Left cardiac atrium (tissue), 4 donors: Measurements from ENCODE around the gene ZBTB44. TPM values are rescaled to one million over a fixed set of nuclear protein-coding genes. Genes with fewer than 3 reads are reported as not detected.

Experiments
- ATAC-seq, 2 donors: fragments of 200-7000 bp; cut with Tn5 transposase; one replicate each; pipeline ENCODE4 v1.9.1; 2020; ENCODE audit warnings: mild to moderate bottlenecking in 2 of 2, moderate library complexity in 2 of 2
- DNase-seq: peaks from one replicate; pipeline ENCODE4 v3.0.0-alpha.2; 2020
- intact Hi-C, 2 donors: fragments of 100-400 bp; cut with DNase I; formaldehyde crosslinking; loops; one replicate each; pipeline versions ENCODE4 v1.14.1 to v1.15.1; 2022 to 2023
- total RNA-seq, 2 donors: library from RNA; stranded (reverse); fragmentation: NEBNext Ultra II Directional; extraction: Animal tissue kit (Norgen Biotek cat#: 25700); gene quantifications; one replicate each; pipeline ENCODE4 v1.2.1, GENCODE V29; 2021
- donor health status: DM: no; HTN: yes; CAD: no.
- donor health status: DM: no; HTN: yes; CAD: no; lungs with severe emphysema.
- donor health status: DM: yes; HTN: yes; CAD: no.
- donor health status: Dilated cardiomyopathy.

The ZBTB44 gene
- total RNA-seq, 2 donors from 2014 or later = 37.5 to 40.7 TPM

DNA sequence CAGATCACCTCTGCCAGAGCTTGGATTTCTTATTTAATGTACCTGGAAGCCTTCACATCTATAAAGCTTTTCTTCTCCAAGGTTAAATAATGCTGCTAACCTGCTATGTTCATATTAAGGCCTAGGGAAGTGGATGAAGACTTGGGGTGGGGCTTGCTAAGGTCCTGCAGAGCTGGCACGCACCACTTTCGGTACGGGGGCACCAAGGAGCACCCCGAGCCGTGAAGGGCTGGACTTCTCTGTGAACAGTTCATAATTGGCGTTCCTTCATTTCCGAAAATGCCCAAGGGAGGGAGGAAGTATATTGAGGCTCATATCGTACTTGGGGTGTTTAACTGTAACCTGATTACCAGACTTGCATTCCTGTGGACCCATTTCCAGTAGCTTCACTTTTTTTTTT lies 95.6 kb downstream of the ZBTB44 start:
- ATAC-seq = no peak
- DNase-seq = no peak
- intact Hi-C loops = loop anchor here (10.0 kb wide), 3 partner anchors 166 to 676 kb away; no protein-coding TSS in a partner anchor

DNA sequence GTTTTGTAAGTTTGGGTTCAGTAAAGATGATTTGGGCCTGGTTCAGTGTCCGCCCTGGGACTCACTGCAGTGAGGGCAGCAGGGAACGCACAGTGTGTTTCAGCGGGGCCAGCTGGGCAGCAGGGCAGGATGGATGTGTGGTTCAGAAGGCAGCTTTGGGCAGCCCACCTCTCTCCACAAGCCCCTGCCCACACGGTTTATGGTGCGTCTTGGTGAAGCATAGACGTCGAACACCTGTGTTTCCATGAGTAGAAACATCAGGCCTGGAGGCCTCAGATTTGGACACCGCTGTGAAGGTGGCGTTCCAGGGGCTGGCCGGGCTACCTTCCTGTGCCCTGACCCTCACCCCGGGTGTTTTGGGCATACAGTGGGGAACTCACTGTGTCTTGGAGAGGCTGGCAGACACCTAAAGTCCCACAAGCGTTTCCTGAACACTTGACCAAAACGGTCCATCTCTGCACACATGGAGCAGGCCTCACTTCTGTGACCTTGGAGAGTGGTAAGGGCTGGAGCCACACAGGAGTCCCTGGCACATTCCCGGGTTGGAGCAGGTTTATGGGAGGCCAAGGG lies 96.1 kb downstream of the ZBTB44 start:
- ATAC-seq (no peak), DNase-seq (no peak)
- intact Hi-C loops = loop anchor here (10.0 kb wide), 3 partner anchors 166 to 676 kb away; no protein-coding TSS in a partner anchor

DNA sequence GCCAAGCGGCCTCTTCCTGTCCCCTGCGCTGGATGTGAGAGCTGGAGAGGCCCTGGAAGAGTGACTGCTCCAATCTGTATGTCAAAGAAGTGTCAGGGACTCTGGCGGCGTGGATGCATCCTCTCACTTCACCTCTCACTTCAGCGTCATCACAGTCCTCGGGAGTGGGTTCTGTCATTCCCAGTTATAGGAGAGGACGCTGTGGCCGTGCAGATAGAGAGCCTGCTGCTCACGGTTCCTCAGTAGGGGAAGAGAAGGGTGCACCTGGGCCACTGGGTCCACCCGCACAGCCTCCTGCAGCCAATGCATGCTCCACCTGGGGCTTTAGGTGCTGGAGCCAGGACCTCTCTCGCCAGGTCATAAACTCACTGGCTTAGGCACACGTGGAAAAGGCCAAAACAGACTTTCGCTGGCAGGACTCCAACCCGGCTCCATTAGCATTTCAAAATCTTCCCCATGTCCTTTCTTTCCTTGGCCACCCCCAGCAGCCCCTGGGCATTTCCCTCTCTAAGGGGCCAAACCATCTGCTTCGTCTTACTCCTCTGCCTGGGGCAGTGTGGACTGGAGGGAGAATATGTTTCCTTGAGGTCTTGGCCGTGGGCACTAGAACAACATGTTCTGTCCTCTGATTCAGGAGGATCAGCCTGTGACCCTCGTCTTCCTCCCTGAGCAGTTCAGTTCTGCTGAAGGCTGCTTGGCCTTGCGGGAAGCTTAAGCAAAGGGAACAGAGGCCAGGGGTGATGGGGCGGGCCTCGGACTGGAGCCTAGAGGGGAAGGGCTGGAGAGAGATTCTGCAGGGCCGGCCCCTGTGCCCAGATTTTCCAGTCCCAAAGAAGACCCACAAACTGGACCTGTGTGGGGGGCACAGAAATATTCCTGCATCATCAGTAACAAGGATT lies 97.3 kb downstream of the ZBTB44 start:
- intact Hi-C loops = loop anchor here (10.0 kb wide), 3 partner anchors 167 to 677 kb away; no protein-coding TSS in a partner anchor
- ATAC-seq = peak; percentile 35 to 41
- DNase-seq = no peak

DNA sequence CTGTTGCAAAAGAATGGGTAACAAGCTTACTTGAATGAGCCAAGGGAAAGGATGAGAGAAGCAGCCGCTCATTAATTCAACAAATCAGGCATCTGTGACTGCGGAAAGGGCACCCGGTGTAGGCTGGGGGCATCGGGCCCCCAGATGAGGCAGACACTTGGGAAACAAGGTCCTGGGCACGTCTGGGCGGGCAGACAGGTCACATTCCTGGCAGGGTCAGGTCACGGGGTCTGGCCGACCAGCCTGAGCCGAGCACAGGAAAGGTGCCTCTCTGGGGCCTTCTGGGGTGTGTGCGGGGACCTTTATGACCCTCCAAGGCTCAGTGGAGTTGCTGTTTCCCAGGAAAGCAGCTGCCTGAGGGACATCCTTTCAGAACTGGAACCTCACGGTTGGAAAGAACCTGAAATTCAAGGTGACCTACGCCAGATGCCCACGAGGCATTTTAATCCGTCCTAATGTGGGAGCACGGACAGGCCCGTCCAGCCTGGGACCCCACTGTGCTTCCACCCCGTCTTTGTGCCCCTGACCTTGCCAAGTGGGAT lies 98.1 kb downstream of the ZBTB44 start:
- ATAC-seq = no peak
- no peak for DNase-seq

DNA sequence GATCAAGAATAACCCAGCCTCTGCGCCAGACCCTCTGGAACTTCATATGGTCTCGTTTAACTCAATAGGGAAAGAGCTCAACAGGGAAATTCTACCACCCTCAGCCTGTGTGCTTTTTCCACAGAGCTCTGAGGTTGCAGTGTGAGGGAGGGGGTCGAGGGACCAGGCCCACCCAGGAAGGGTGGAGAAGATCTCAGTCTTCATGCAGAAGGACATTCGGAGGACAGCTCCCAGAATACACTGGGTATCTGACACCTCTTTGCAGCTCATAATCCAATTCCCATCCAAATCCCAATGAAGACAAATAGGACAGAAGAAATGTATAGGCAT lies 98.5 kb downstream of the ZBTB44 start:
- no peak for DNase-seq
- ATAC-seq = no peak
- intact Hi-C loops = loop anchor here (10.0 kb wide), 3 partner anchors 169 to 679 kb away; no protein-coding TSS in a partner anchor

More for the DNA sequence above, 98.1 kb downstream of the ZBTB44 start:
- intact Hi-C loops = loop anchor here (10.0 kb wide), 3 partner anchors 168 to 678 kb away; no protein-coding TSS in a partner anchor

DNA sequence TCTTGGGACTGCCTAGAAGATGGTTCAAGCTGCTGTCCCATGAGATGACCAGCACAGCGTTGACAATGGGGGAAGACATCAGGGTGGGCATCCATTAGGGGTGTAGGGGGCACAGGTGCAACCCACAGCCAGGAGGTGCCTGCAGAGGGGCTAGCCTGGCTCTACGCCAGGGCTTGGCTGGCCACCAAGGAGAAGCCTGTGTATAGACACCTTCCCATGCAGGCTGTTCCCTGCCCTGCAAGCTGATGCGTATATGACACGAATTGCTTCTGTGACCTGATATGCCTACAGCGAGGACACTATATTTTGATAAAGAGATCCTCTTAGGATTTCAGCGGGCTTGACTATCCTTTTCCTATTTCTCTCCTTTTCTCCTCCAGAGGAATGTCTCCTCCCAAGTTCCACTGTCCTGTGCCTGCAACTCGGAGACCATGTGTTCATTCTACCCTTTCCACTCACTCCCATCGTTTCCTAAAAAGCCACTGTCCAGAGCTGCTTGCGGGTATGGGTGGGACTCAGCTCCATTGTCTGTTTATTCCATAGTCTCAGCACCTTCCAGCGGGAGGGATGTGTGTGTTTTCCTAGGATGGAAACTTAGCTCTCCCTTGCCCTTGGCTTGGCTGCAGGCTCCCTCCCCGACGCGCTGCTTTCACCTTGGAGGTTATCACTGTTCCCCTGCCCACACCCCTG lies 99.0 kb downstream of the ZBTB44 start:
- intact Hi-C loops = loop anchor here (10.0 kb wide), 3 partner anchors 169 to 679 kb away; no protein-coding TSS in a partner anchor
- DNase-seq = no peak

DNA sequence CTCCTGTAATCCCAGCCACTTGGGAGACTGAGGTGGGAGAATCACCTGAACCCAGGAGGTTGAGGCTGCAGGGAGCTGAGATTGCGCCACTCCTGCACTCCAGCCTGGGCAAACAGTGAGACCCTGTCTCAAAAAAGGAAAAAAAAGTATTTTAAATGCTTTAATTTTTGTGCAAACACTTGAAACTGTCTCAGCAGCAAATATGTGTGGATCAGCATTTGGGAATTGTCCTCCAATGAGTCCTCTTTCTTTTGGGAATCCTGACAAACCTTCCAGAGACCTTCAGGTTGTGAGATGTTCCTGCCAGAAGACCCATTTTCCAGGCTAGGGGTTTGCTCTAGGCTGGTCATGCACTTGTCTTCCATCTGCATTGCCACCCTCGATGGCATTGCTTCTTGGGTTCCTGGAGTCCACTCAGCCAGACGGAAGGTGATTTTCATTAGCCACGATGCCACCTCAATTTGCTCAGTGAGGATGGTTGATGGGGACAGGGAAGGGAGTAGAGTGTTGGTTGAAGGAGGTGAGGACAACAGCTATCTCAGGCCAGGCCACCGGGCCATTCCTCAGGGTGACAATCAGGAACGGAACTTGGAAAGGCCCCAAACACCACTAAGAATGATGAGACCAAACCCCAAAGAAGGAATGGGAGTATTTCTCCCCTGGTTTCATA lies 99.7 kb downstream of the ZBTB44 start:
- intact Hi-C loops = loop anchor here (5.0 to 10.0 kb wide), 4 partner anchors 170 to 680 kb away; partner anchors contain the start of gene ADAMTS8 (in 1 of the 2)
- ATAC-seq (no peak), DNase-seq (no peak)

More for the DNA sequence above, 99.0 kb downstream of the ZBTB44 start:
- ATAC-seq = no peak

DNA sequence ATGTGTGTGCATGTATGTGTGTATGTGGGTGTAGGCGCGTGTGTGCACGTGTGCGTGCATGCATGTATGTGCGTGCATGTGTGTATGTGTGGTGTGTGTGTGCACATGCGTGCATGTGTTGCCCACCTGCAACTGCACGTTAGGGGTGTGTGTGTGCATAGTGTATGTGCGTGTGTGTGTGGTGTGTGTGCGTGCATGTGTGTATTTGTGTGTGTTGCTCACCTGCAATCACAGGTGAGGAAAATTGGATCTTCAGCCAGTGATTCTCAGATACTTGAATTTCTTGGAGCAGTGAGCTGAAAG lies 100.8 kb downstream of the ZBTB44 start:
- intact Hi-C loops = loop anchor here (2.0 to 10.0 kb wide), 5 partner anchors 171 to 681 kb away; partner anchors contain the start of gene ADAMTS8 (in 1 of the 2)
- ATAC-seq = no peak

DNA sequence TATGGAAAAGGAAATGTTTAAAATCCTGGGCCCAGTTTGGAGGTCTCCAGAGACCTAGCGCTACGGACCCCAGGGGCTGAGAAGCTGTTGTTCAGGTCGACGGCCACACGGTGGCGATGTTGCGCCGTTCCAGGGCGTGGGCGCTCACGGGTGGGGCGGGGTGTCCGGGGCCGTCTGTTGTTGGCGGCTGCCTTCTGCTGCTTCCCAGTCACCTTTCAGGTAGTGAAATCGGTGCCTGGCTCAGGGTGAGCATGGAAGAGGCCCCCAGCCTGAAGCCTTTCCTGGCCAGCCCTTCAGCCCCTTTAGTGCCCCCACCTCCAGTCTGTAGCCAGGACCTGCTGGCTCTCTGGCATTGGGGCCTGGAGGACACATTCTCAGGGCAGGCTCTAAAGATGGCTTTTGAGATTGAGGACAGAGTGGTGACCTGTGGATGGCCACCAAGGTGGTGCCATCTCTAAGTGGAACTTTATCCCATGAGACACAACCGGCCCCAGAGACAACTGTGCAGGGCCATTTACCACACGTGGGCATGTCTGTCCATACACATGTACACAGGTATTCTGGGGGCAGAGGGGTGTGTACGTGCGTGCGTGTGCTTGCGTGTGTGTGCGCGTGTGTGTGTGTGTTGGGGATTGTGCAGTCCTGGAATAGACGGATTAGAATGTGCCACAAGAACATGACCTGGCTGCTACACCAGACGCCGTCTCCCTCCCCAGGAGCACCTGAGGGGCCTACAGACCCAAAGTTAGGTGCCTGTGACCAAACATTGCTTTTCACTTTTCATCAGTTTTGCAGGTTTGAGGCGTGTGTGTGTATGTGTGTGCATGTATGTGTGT lies 101.4 kb downstream of the ZBTB44 start:
- peak; percentile 69 for DNase-seq
- intact Hi-C loops = loop anchor here (2.0 to 10.0 kb wide), 5 partner anchors 171 to 681 kb away; partner anchors contain the start of gene ADAMTS8 (in 1 of the 2)
- ATAC-seq = peak; percentile 70

More for the DNA sequence above, 100.8 kb downstream of the ZBTB44 start:
- no peak for DNase-seq

DNA sequence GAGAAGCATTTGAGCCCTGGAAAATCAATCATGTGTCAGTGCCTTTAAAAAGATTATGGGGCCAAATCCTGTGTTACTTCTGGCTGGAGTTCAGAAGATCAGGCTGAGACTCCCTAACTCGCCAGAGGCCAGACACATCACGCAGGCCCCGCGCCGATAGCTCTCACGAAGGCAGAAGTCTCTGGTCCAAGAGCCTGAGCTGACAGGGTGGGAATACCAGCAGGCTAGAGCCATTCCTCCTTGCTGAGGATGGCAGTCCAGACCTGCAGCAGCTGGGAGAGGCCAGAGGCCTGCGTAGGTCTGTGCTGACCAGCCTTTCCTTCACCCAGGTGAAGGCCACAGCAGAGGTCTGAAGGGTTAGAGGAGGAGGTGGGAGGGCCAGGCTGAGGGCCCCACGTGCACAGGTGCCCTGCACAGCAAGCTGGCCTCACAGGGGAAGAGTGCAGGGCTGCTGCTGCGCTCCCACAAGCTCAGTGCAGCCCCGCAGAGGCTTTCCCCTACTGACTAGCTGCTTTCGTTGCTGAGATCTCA lies 102.2 kb downstream of the ZBTB44 start:
- intact Hi-C loops = loop anchor here (2.0 to 10.0 kb wide), 5 partner anchors 172 to 682 kb away; partner anchors contain the start of gene ADAMTS8 (in 1 of the 2)
- ATAC-seq (no peak), DNase-seq (no peak)

DNA sequence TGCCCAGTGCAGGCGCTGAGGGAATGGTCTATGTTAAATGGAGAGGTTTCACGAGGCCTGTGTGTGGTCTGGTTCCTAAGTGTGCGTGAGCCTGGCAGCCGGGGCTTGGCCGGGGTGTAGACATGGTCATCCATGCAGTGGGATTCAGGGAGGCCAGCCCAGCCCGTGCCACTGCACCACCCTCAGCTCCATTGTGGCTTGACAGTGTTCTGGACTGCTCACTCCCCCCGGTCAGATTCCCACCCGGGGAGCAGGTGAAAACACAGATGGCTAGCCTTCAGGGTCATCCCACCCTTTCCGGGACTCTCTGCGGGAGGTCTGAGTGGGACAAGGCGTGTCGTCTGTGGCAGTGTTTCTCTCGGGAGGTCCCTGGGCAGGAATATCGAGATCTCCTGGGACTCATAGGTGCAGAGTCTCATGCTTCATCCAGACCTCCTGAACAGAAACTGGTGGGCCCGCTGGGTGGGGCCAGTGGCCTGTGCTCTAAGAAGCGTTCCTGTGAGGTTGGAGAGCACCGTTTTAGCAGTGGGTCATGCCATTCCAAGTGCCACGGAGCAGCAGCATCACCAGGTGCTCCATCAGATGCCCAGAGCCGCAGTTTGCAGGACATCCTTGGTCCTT lies 102.8 kb downstream of the ZBTB44 start:
- intact Hi-C loops = loop anchor here (2.0 to 10.0 kb wide), 5 partner anchors 173 to 683 kb away; partner anchors contain the start of gene ADAMTS8 (in 1 of the 2)
- no peak for ATAC-seq
- DNase-seq = no peak

DNA sequence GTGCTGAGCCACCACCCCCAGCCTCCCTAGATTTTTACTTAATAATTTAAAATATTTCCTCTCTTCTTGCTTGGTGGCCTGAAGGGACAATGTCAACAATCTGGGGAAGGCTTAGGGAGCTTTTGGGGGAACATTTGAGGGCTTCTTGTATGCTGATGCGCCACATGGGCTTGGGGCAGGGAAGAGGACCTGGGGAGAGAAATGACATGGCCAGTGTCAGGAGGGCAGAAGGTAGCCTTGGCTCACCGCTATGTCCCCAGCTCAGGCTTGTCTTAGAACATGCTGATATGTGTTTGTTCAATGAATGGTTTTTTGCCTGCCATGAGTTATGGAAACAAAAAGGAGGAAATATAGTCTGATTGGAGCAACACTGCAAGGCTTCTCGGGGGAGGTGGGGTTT lies 103.6 kb downstream of the ZBTB44 start:
- intact Hi-C loops = loop anchor here (5.0 to 10.0 kb wide), 4 partner anchors 174 to 684 kb away; partner anchors contain the start of gene ADAMTS8 (in 1 of the 2)
- DNase-seq (no peak), ATAC-seq (no peak)

DNA sequence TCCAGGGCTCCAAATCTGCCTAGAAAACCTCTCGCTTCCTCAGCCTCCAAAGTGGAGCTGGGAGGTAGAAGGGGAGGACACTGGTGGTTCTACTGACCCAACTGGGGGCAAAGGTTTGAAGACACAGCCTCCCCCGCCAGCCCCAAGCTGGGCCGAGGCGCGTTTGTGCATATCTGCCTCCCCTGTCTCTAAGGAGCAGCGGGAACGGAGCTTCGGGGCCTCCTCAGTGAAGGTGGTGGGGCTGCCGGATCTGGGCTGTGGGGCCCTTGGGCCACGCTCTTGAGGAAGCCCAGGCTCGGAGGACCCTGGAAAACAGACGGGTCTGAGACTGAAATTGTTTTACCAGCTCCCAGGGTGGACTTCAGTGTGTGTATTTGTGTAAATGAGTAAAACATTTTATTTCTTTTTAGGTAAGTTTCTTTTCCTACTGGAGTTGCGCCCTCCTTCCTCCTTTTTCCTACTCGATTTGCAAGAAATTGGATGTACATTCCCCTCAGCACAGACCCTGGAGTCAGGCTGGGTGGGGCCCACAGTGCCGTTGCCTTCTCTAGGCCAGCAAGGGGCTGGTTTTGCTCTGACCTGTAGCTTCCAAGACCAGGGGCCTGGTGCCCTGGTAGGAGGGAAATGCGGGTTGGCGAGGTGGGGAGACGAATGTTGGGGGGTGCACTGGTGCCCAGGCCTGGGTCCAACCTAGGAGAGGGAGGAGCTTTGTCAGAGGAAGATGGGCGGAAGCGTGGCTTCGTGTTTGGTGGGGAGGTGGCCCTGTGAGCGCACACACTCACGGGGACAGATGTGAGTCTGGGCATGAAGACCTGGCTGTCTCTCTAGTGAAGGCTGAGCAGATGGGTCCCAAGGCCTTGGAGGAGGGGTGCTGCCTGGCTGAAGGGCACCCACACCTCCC lies 104.5 kb downstream of the ZBTB44 start:
- intact Hi-C loops = loop anchor here (5.0 to 10.0 kb wide), 4 partner anchors 175 to 685 kb away; partner anchors contain the start of gene ADAMTS8 (in 1 of the 2)
- no peak for DNase-seq
- ATAC-seq = no peak

DNA sequence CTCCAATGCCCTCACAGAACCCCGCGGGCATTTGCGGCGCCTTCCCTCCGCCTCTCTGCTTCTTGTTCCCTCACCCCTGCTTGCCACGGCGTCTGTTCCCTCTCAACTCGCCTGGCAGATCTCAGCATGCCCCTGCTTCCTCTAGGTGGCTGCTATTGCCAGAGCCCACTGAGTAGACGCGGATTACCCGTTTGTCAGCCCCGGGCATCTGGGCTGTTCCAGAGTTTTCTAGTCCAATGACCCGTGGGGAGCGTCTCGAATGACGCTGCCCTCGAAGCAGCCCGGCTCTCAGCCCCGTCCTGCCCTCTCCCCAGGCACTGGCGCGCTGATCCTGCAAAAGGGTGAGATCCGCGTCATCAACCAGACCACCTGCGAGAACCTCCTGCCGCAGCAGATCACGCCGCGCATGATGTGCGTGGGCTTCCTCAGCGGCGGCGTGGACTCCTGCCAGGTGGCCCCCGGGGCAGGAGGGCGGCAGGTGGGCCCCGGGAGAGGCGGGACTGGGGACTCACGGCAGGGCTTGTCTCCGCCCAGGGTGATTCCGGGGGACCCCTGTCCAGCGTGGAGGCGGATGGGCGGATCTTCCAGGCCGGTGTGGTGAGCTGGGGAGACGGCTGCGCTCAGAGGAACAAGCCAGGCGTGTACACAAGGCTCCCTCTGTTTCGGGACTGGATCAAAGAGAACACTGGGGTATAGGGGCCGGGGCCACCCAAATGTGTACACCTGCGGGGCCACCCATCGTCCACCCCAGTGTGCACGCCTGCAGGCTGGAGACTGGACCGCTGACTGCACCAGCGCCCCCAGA lies 105.4 kb downstream of the ZBTB44 start:
- DNase-seq = no peak
- no peak for ATAC-seq
- intact Hi-C loops = no loop called here
